Type B pancreatic cell (in vitro differentiated cells): ENCODE data around the gene ZSWIM7. TPM values are rescaled to one million over a fixed set of nuclear protein-coding genes. Genes with fewer than 3 reads are reported as not detected.

Experiments
- DNase-seq: peaks from one replicate; pipeline ENCODE4 v3.0.0; 2021; ENCODE audit warnings: mixed read lengths; ENCODE audit not compliant: unreplicated experiment; ENCODE audit errors: extremely low spot score
- H3K27ac Mint-ChIP-seq: 2 replicates; pipeline ENCODE4 v1.8.0; 2021; ENCODE audit warnings: mild to moderate bottlenecking, mixed read lengths
- H3K27me3 Mint-ChIP-seq: 2 replicates; pipeline ENCODE4 v1.8.0; 2021; ENCODE audit warnings: mixed read lengths
- H3K36me3 Mint-ChIP-seq: 2 replicates; pipeline ENCODE4 v1.8.0; 2021; ENCODE audit warnings: mixed read lengths
- H3K4me1 Mint-ChIP-seq: one replicate; pipeline ENCODE4 v1.8.0; 2021; ENCODE audit warnings: mixed read lengths; ENCODE audit not compliant: unreplicated experiment
- H3K4me3 Mint-ChIP-seq: 2 replicates; pipeline ENCODE4 v1.8.0; 2021; ENCODE audit warnings: mild to moderate bottlenecking, mixed read lengths
- H3K9me3 Mint-ChIP-seq: 2 replicates; pipeline ENCODE4 v1.8.0; 2021; ENCODE audit warnings: mixed read lengths
- total RNA-seq: library from RNA; stranded (reverse); gene quantifications from 2 replicates; pipeline ENCODE4 v1.2.1, GENCODE V29; 2021; ENCODE audit warnings: low replicate concordance
- TF ChIP-seq, protein P1 (sequence below): fragments of 200-600 bp; sonication (generic); conservative IDR thresholded peaks from 2 replicates; pipeline ENCODE4 v1.5.0; 2021; ENCODE audit warnings: antibody characterized with exemption, mild to moderate bottlenecking

The ZSWIM7 gene
- total RNA-seq, 1 donor from 2014 or later, result 26.4 TPM

DNA sequence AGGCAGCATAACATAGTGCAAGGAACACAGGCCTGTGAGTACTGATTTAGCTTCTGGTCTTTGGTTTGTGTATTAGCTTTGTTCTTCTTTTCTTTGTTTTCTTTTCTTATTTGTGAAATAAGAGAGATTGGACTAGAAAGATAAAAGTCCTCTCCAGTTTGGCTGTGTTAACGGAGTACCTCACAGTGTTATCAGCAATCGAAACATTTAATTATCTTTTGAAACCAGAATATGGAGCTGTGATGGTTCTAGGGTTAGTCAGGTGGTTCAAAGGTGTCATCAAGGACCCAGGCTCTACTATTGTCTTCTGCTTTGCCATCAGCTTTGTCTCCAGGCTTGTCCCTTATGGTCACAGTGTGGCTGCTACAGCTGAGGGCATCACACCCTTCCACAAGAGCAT, 29.0 kb downstream of the ZSWIM7 start:
- peaks cover 7% of the 10 kb centered on the region for H3K36me3 Mint-ChIP-seq

DNA sequence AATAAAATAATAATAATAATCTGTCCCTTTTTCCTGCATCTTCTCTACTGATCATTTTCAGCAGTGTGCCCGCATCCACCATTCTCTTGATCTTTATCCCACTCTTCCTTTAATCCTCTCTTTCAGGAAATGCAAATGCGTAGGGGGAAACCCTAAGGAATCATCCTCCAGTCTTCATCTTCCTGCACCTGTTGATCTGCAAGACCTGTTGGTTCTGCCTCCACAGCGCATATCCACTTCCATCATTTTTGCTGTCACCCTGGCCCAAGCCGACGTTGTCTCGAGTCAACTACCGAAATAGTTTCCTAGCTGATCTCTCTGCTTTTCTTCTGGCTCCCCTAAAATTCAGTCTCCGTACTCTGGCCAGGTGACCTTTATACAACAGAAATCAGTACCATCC, 30.0 kb downstream of the ZSWIM7 start:
- no peak for DNase-seq
- peaks cover 18% of the 10 kb centered on the region for H3K4me1 Mint-ChIP-seq
- no peaks in the 10 kb centered on the region for H3K9me3 Mint-ChIP-seq
- no peaks in the 10 kb centered on the region for H3K36me3 Mint-ChIP-seq
- H3K27me3 Mint-ChIP-seq, result no peaks in the 10 kb centered on the region
- TF ChIP-seq, protein P1, sequence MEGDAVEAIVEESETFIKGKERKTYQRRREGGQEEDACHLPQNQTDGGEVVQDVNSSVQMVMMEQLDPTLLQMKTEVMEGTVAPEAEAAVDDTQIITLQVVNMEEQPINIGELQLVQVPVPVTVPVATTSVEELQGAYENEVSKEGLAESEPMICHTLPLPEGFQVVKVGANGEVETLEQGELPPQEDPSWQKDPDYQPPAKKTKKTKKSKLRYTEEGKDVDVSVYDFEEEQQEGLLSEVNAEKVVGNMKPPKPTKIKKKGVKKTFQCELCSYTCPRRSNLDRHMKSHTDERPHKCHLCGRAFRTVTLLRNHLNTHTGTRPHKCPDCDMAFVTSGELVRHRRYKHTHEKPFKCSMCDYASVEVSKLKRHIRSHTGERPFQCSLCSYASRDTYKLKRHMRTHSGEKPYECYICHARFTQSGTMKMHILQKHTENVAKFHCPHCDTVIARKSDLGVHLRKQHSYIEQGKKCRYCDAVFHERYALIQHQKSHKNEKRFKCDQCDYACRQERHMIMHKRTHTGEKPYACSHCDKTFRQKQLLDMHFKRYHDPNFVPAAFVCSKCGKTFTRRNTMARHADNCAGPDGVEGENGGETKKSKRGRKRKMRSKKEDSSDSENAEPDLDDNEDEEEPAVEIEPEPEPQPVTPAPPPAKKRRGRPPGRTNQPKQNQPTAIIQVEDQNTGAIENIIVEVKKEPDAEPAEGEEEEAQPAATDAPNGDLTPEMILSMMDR, result no peak
- no peak overlapping the region for H3K27ac Mint-ChIP-seq
- H3K4me3 Mint-ChIP-seq, result no peak overlapping the region

More for the DNA sequence above, 29.0 kb downstream of the ZSWIM7 start:
- no peaks in the 10 kb centered on the region for H3K9me3 Mint-ChIP-seq
- no peak overlapping the region for H3K27ac Mint-ChIP-seq
- no peak overlapping the region for H3K4me3 Mint-ChIP-seq
- DNase-seq, result no peak
- no peaks in the 10 kb centered on the region for H3K27me3 Mint-ChIP-seq
- TF ChIP-seq, protein P1, result no peak
- peaks cover 12% of the 10 kb centered on the region for H3K4me1 Mint-ChIP-seq

DNA sequence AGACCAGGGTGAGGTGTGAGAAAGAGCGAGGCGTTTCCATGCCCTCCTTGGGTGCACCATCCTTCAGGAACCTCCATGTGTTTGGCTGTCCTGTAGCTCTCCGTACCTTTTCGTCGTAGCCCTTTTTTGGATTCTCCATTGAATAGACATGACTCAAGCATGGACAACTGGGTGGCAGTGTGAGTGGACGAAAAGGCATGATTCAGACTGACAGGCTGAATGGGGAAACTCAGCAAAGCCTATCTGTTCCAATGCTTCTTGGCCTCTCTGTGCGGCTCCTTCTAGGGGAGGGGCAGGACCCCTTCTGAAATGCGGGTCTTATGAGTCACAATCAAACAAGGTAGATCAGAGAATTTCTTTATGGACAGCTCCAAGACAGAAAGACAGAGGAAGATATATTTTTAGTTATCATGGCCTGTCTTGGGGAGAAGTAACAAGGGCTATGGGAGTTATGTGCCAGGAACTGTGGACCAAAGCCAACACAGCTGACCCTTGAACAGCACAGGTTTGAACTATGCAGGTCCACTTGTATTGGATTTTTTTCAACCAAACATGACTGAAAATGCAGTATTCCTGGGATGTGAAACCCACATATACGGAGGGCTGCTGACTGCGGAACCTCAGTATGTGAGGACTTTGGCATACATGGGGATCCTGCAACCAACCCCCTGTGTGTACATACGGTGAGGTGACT, 31.7 kb downstream of the ZSWIM7 start:
- Mint-ChIP-seq H3K36me3 (no peaks in the 10 kb centered on the region), H3K27ac (no peak overlapping the region), H3K27me3 (no peaks in the 10 kb centered on the region), H3K4me3 (no peak overlapping the region), H3K9me3 (no peaks in the 10 kb centered on the region), H3K4me1 (peaks cover 18% of the 10 kb centered on the region)
- TF ChIP-seq, protein P1, result no peak
- DNase-seq, result no peak

DNA sequence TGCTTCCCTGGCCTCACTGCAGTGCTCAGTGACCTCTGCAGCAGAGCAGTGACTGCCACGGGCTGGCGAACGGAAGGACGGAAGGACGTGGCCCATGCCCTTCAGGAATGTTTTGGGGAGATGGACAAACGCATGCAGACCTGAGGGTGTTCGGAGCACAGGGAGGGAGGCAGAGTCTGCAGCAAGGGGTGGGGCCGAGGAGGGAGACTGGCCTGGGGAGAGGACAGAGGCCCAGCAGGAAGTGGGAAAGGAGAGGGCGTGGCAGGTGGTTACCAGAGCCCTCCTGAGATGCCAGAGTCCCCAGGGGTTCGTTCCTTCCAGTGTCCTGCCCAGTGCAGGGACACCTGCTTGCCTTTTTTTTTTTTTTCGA, 32.6 kb downstream of the ZSWIM7 start:
- no peak for DNase-seq
- TF ChIP-seq, protein P1, result no peak
- no peaks in the 10 kb centered on the region for H3K36me3 Mint-ChIP-seq

DNA sequence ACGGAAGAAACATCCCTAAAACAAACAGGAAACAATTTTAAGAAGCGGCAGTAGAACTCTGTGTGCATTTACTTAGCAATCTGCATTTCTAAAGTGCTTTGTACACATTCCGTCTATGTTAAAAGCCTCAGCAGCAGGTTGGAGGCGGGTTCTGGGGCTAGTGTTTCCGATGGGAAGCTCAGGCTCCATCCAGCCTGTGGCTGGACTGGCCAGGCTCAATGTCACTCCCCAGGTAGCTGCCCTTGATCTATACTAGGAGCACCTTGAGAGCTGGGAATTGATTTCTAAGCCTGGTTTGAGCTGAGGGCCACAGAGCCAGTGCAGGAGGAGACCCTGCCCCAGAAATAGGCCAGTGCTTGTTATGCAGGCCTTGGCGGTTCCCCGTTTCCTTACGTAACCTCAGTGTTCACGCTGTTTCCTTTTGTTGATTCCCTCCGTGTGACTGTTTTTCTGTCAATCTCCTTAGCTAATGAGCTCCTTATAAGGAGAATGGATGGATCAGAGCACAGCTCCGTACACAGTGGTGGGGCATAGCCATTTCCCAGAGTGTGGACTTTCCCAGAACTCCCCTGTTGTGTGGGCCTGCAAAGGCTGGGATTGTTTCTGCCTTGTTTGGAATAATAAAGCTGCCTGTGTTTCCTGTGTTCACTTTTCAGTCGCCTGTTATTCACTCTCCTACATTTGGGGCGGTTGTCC, 33.2 kb downstream of the ZSWIM7 start:
- no peaks in the 10 kb centered on the region for H3K27me3 Mint-ChIP-seq
- TF ChIP-seq, protein P1, result no peak
- H3K4me1 Mint-ChIP-seq, result peaks cover 18% of the 10 kb centered on the region
- H3K27ac Mint-ChIP-seq, result peak overlapping the region; percentile 82
- H3K9me3 Mint-ChIP-seq, result no peaks in the 10 kb centered on the region
- no peak for DNase-seq
- peak overlapping the region; percentile 62 for H3K4me3 Mint-ChIP-seq
- no peaks in the 10 kb centered on the region for H3K36me3 Mint-ChIP-seq

More for the DNA sequence above, 32.6 kb downstream of the ZSWIM7 start:
- Mint-ChIP-seq H3K9me3 (no peaks in the 10 kb centered on the region), H3K27ac (peak overlapping the region; percentile 82), H3K4me3 (peak overlapping the region; percentile 62), H3K4me1 (peaks cover 18% of the 10 kb centered on the region), H3K27me3 (no peaks in the 10 kb centered on the region)
